Measurements from ENCODE around the gene YIF1A. TPM values are rescaled to one million over a fixed set of nuclear protein-coding genes. Genes with fewer than 3 reads are reported as not detected.

Gene YIF1A
- total and polyA plus RNA-seq, 2 experiments from 2014 or later: 222 to 259 TPM

DNA sequence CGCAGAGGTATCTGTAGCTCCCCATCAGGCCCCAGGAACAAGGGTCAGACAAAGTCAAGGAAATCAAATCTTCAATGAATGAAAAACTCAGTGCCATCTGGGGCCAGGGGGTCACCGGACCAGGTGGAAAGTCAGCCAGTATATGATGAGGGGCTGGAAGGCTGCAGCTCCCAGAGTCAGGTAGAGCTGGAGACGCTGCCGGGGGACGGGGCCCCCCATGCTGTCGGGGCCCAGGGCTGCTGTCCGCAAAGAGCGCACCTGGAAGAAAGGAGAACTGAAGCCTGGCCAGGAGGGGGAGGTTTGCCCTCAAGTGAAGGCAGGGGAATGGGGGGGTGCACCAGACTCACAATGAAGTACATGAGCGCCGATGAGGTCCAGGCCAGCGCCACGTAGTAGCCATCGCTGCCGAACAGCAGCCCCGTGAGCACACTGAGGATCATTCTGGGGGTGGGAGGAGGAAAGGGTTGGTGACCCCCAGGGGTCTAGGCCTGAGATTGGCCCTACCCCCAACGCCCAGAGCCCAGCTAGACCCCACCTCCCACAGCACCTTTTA is 4.3 kb downstream of the YIF1A start:
- Histone ChIP-seq H3K4me2 (ENCODE audit: unreplicated experiment) (no peak overlapping the region), H3K27ac (no peak overlapping the region), H3K27me3 (replicated peaks; ENCODE audit: insufficient read depth) (no peaks in the 10 kb centered on the region), H3K9me2 (ENCODE audit: insufficient read depth) (no peaks in the 10 kb centered on the region), H3K9ac (no peak overlapping the region), H3F3A (ENCODE audit: insufficient read depth) (peaks cover 21% of the 10 kb centered on the region), H3K4me1 (ENCODE audit: insufficient read depth) (peaks cover 14% of the 10 kb centered on the region; the same call in 1 of the 2 replicates), H4K20me1 (ENCODE audit: insufficient read depth) (no peaks in the 10 kb centered on the region), H2AFZ (no peak overlapping the region), H3K79me2 (ENCODE audit: insufficient read depth) (peaks cover 41% of the 10 kb centered on the region), H3K9me3 (ENCODE audit: low read depth) (no peaks in the 10 kb centered on the region), H3K4me3 (no peak overlapping the region), H3K36me3 (ENCODE audit: low read depth) (no peaks in the 10 kb centered on the region)
- 92 to 98% methylated on average over 16 of the region's 16 CpGs for WGBS, 2 experiments (ENCODE audit: low coverage in 1 of 2, low lambda C conversion rate in 2 of 2, missing lambda C conversion rate in 2 of 2)
- in situ Hi-C loops (cut with MboI): no loop called here
- DNase-seq: no peak
- TF ChIP-seq EZH2 (IDR thresholded peaks at IDR 0.05; ENCODE audit: insufficient read depth, poor library complexity, severe bottlenecking): no peak
- TF ChIP-seq EZH2phosphoT487 (IDR thresholded peaks at IDR 0.05; ENCODE audit: insufficient read depth, low read depth): no peak

DNA sequence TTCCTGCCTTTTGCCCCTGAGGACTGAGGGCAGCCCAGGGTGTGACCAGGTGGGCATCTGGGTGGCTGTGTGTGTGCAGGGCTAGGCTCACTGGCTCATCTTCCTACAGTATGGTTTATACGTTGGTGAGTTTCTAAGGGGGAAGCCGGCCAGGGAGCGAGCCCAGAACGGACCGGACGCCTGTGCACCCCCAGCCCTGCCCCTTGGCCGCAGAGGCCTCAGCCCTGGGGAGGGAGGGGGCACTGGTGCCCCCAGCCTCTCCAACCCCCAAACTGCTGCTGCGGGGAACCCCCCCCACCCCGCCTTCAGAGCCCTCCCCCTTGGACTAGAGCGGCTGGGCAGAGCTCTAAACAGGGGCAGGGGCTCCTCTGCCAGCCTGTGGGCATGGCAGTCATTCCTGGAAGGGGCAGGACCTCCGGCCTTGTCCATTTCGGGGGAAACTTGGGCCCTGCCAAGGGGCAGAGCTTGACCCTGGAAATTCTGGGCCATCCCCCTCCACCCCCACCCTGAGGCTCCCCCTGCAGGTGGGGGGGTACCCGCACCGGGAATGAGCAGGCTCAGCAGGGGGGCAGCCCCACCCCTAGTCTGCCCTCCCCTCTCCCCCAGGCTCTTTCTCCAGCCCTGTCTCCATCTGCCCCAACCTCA is 5.4 kb downstream of the YIF1A start:
- WGBS, 2 experiments (ENCODE audit: low coverage in 1 of 2, low lambda C conversion rate in 2 of 2, missing lambda C conversion rate in 2 of 2): 62 to 68% methylated on average over 2 to 13 of the region's 14 CpGs
- no peaks in the 10 kb centered on the region for H3K9me2 ChIP-seq (ENCODE audit: insufficient read depth)
- no peaks in the 10 kb centered on the region for H3K36me3 ChIP-seq (ENCODE audit: low read depth)
- peaks cover 41% of the 10 kb centered on the region for H3K79me2 ChIP-seq (ENCODE audit: insufficient read depth)
- in situ Hi-C loops (cut with MboI): no loop called here
- H3K27me3 ChIP-seq (replicated peaks; ENCODE audit: insufficient read depth): no peaks in the 10 kb centered on the region
- no peak overlapping the region for H3K9ac ChIP-seq
- peaks cover 21% of the 10 kb centered on the region for H3F3A ChIP-seq (ENCODE audit: insufficient read depth)
- DNase-seq: no peak
- no peak overlapping the region for H2AFZ ChIP-seq
- no peaks in the 10 kb centered on the region for H3K9me3 ChIP-seq (ENCODE audit: low read depth)
- peaks cover 14% of the 10 kb centered on the region; the same call in 1 of the 2 replicates for H3K4me1 ChIP-seq (ENCODE audit: insufficient read depth)
- no peak overlapping the region for H3K4me2 ChIP-seq (ENCODE audit: unreplicated experiment)
- TF ChIP-seq EZH2 (IDR thresholded peaks at IDR 0.05; ENCODE audit: insufficient read depth, poor library complexity, severe bottlenecking): no peak
- no peak for TF ChIP-seq EZH2phosphoT487 (IDR thresholded peaks at IDR 0.05; ENCODE audit: insufficient read depth, low read depth)
- no peaks in the 10 kb centered on the region for H4K20me1 ChIP-seq (ENCODE audit: insufficient read depth)
- H3K4me3 ChIP-seq: no peak overlapping the region
- H3K27ac ChIP-seq: no peak overlapping the region

DNA sequence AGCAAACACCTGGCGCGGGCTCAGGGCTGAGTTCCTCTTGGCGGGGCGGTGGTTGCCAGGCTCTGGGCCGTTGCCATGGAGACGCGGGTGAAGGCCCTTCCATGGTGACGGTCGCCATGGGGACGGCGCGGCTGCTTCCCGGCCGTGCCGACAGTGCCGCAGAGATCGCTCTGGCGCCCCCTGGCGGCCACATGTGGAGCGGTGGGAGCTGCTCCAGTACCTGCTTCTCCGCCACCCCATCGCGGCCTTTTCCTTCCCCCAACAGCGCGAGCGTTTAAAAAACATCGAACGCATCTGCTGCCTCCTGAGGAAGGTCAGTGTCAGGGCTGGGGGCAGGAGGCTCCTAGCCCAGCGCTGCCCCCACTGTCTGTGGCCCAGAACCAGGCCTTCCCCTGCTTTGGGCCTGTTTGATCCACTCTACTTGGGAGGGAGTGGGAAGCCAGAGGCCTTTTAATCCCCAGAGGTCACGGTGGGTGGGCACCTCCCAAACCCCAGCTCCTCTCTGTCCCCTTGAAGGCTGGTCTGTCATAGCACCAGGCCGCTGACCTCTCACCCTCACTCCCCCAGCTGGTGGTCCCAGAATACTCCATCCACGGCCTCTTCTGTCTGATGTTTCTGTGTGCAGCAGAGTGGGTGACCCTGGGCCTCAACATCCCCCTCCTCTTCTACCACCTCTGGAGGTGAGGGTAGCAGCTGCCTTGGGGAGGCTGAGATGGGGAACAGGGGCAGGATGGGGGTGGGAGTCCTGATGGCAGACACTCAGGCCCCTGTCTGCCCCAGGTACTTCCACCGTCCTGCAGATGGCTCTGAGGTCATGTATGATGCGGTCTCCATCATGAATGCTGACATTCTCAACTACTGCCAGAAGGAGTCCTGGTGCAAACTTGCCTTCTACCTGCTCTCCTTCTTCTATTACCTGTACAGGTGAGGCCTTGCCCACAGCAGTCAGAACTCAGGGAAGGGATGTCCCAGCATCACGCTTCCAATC is 6.2 kb downstream of the YIF1A start:
- Histone ChIP-seq H3K79me2 (ENCODE audit: insufficient read depth) (peaks cover 32% of the 10 kb centered on the region), H3K9me3 (ENCODE audit: low read depth) (no peaks in the 10 kb centered on the region), H3K4me2 (ENCODE audit: unreplicated experiment) (no peak overlapping the region), H3F3A (ENCODE audit: insufficient read depth) (peaks cover 21% of the 10 kb centered on the region), H2AFZ (no peak overlapping the region), H3K27me3 (replicated peaks; ENCODE audit: insufficient read depth) (no peaks in the 10 kb centered on the region), H4K20me1 (ENCODE audit: insufficient read depth) (no peaks in the 10 kb centered on the region), H3K36me3 (ENCODE audit: low read depth) (no peaks in the 10 kb centered on the region), H3K4me1 (ENCODE audit: insufficient read depth) (peaks cover 9% of the 10 kb centered on the region; the same call in 1 of the 2 replicates), H3K27ac (peak overlapping the region; percentile 27; the same call in 1 of the 2 replicates), H3K9me2 (ENCODE audit: insufficient read depth) (no peaks in the 10 kb centered on the region), H3K9ac (0 out of 2 replicates have a peak overlapping the region, but pooled peaks have one; percentile 21), H3K4me3 (no peak overlapping the region)
- 26 to 27% methylated on average over 19 to 21 of the region's 35 CpGs for WGBS, 2 experiments (ENCODE audit: low coverage in 1 of 2, low lambda C conversion rate in 2 of 2, missing lambda C conversion rate in 2 of 2)
- in situ Hi-C loops (cut with MboI): no loop called here
- TF ChIP-seq EZH2 (IDR thresholded peaks at IDR 0.05; ENCODE audit: insufficient read depth, poor library complexity, severe bottlenecking) (no peak), EZH2phosphoT487 (IDR thresholded peaks at IDR 0.05; ENCODE audit: insufficient read depth, low read depth) (no peak)
- DNase-seq: peak; percentile 99

DNA sequence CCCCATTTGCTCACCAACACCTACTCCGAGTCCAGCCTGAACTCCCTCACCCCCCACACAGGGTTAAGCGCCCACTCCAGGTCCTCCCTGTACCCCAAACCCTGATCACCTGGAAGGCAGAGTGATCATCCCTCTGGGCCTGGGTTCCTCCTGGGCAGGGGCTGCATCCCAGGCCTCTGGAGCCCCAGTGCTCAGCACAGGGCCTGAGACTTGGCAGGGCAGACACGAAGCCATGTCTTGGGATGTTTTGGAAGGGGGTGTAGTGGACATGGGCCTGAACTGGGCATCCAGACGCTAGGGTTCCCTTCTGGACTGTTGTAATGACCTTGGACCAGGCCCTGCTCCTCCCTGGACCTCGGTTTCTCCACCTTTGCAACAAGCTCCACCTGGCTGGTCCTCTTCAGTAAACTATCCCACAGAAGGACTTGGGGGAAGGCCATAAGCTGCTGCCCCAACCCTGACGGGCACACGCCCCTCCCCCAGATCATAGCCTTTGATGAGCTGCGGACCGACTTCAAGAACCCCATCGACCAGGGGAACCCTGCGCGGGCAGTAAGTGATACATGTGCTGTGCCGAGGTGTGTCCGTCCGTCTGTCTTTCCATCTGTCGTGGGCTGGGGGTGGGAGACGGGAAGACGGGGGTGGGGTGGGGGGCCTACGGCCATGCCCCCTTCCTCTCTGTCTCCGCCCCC is 7.0 kb downstream of the YIF1A start:
- DNase-seq: no peak
- H3K79me2 ChIP-seq (ENCODE audit: insufficient read depth): peaks cover 24% of the 10 kb centered on the region
- in situ Hi-C loops (cut with MboI): no loop called here
- H3K4me2 ChIP-seq (ENCODE audit: unreplicated experiment): no peak overlapping the region
- H3K9me3 ChIP-seq (ENCODE audit: low read depth): no peaks in the 10 kb centered on the region
- H3K36me3 ChIP-seq (ENCODE audit: low read depth): no peaks in the 10 kb centered on the region
- WGBS, 2 experiments (ENCODE audit: low coverage in 1 of 2, low lambda C conversion rate in 2 of 2, missing lambda C conversion rate in 2 of 2): 18 to 28% methylated on average over 11 to 19 of the region's 20 CpGs
- H3K27ac ChIP-seq: no peak overlapping the region
- no peak for TF ChIP-seq EZH2phosphoT487 (IDR thresholded peaks at IDR 0.05; ENCODE audit: insufficient read depth, low read depth)
- no peak for TF ChIP-seq EZH2 (IDR thresholded peaks at IDR 0.05; ENCODE audit: insufficient read depth, poor library complexity, severe bottlenecking)
- no peaks in the 10 kb centered on the region for H4K20me1 ChIP-seq (ENCODE audit: insufficient read depth)
- no peaks in the 10 kb centered on the region for H3K27me3 ChIP-seq (replicated peaks; ENCODE audit: insufficient read depth)
- peaks cover under 1% of the 10 kb centered on the region; the same call in 1 of the 2 replicates for H3K4me1 ChIP-seq (ENCODE audit: insufficient read depth)
- no peaks in the 10 kb centered on the region for H3K9me2 ChIP-seq (ENCODE audit: insufficient read depth)
- no peak overlapping the region for H2AFZ ChIP-seq
- no peak overlapping the region for H3K9ac ChIP-seq
- peaks cover 21% of the 10 kb centered on the region for H3F3A ChIP-seq (ENCODE audit: insufficient read depth)
- no peak overlapping the region for H3K4me3 ChIP-seq
